NCI-H2107 treated with DMSO at 0.1 percent for 48 hours (cell line): ENCODE results near the gene NDUFS8.

Source experiments
- DNase-seq: peaks from one replicate; lab custom pipeline; 2025; ENCODE audit not compliant: unreplicated experiment; lab: John Stamatoyannopoulos, UW

Gene NDUFS8

GRCh38 chr11:68035266-68035876 is 4.9 kb downstream of the NDUFS8 start:
- no peak for DNase-seq

- DNase-seq = no peak
Observed at GRCh38 chr11:68036141-68036716, 5.7 kb downstream of the NDUFS8 start.

GRCh38 chr11:68036717-68037239 is 6.3 kb downstream of the NDUFS8 start:
- no peak for DNase-seq

- no peak for DNase-seq
Observed at GRCh38 chr11:68037411-68038225, 7.1 kb downstream of the NDUFS8 start.

- DNase-seq = no peak
Observed at GRCh38 chr11:68038226-68038717, 7.8 kb downstream of the NDUFS8 start.

GRCh38 chr11:68038718-68039525 is 8.4 kb downstream of the NDUFS8 start, which contains the start of gene TCIRG1:
Gene TCIRG1 (plus strand): TSS chr11:68039025. CDS start chr11:68041272, 2,247 bp downstream.
- DNase-seq = no peak

GRCh38 chr11:68039526-68040086 is 9.1 kb downstream of the NDUFS8 start:
- no peak for DNase-seq

- peak; percentile 64 for DNase-seq
Observed at GRCh38 chr11:68040101-68040956, 9.8 kb downstream of the NDUFS8 start.

GRCh38 chr11:68040957-68041591 is 10.6 kb downstream of the NDUFS8 start:
- DNase-seq = no peak

GRCh38 chr11:68041617-68042218 is 11.2 kb downstream of the NDUFS8 start:
- no peak for DNase-seq

GRCh38 chr11:68042219-68043028 is 11.9 kb downstream of the NDUFS8 start:
- no peak for DNase-seq

GRCh38 chr11:68043029-68043348 is 12.5 kb downstream of the NDUFS8 start:
- no peak for DNase-seq

GRCh38 chr11:68043349-68044144 is 13.1 kb downstream of the NDUFS8 start:
- peak; percentile 25 for DNase-seq

- peak; percentile 41 for DNase-seq
Observed at GRCh38 chr11:68044145-68044813, 13.8 kb downstream of the NDUFS8 start.

- no peak for DNase-seq
Observed at GRCh38 chr11:68044898-68045351, 14.4 kb downstream of the NDUFS8 start.

GRCh38 chr11:68047437-68048290 is 17.2 kb downstream of the NDUFS8 start:
- no peak for DNase-seq
